Activated T-cell treated with anti-CD3 and anti-CD28 coated beads, Interleukin-2, amount 50 U/mL, for 72 hours (primary cell): ENCODE data around the gene TNRC6C. TPM values are rescaled to one million over a fixed set of nuclear protein-coding genes. Genes with fewer than 3 reads are reported as not detected.

Source experiments
- ATAC-seq, 2 donors: fragments of 150-1000 bp; cut with Tn5 transposase; replicated peaks in 1 of 2; 2 replicates each; pipeline ENCODE4 v1.10.0; 2021; ENCODE audit warnings: moderate library complexity in 2 of 2, mild to moderate bottlenecking in 1 of 2
- DNase-seq, 2 donors: peaks; one replicate each; pipeline ENCODE4 v3.0.0; 2021 to 2022; ENCODE audit warnings: mixed read lengths in 1 of 2
- H3K27ac Mint-ChIP-seq: one replicate; pipeline ENCODE4 v1.8.0; 2022; ENCODE audit warnings: mild to moderate bottlenecking, moderate library complexity, mixed read lengths
- H3K27me3 Mint-ChIP-seq: one replicate; pipeline ENCODE4 v1.8.0; 2022; ENCODE audit warnings: low read depth, mixed read lengths
- H3K36me3 Mint-ChIP-seq, 2 donors: one replicate each; pipeline ENCODE4 v1.8.0; 2022; ENCODE audit warnings: mixed read lengths in 2 of 2, mild to moderate bottlenecking in 1 of 2; ENCODE audit not compliant: insufficient read depth in 2 of 2
- H3K4me1 Mint-ChIP-seq: one replicate; pipeline ENCODE4 v1.8.0; 2022; ENCODE audit warnings: low read depth, mixed read lengths
- H3K4me3 Mint-ChIP-seq, 2 donors: one replicate each; pipeline ENCODE4 v1.8.0; 2022; ENCODE audit warnings: mild to moderate bottlenecking in 2 of 2, mixed read lengths in 2 of 2, moderate library complexity in 2 of 2
- H3K9me3 Mint-ChIP-seq, 2 donors: one replicate each; pipeline ENCODE4 v1.8.0; 2022; ENCODE audit warnings: mixed read lengths in 2 of 2
- total RNA-seq, 2 donors: library from RNA; stranded (reverse); gene quantifications; one replicate each; pipeline ENCODE4 v1.2.3, GENCODE V29; 2022

TNRC6C gene
- total RNA-seq, 2 donors from 2014 or later, result 26.5 to 30.5 TPM

GRCh38 chr17:78014646-78015045 is 56.1 kb downstream of the TNRC6C start:
- H3K4me1 Mint-ChIP-seq, result peaks cover 33% of the 10 kb centered on the region
- H3K27me3 Mint-ChIP-seq, result no peaks in the 10 kb centered on the region
- H3K27ac Mint-ChIP-seq, result no peak overlapping the region
- H3K9me3 Mint-ChIP-seq, result no peaks in the 10 kb centered on the region
- ATAC-seq, result no peak
- H3K4me3 Mint-ChIP-seq, result no peak overlapping the region
- no peaks in the 10 kb centered on the region for H3K36me3 Mint-ChIP-seq
- DNase-seq, result no peak

- ATAC-seq, result no peak
- H3K4me3 Mint-ChIP-seq, result no peak overlapping the region
- no peak overlapping the region for H3K27ac Mint-ChIP-seq
- no peak for DNase-seq
- no peaks in the 10 kb centered on the region for H3K27me3 Mint-ChIP-seq
- peaks cover 36% of the 10 kb centered on the region for H3K4me1 Mint-ChIP-seq
- H3K9me3 Mint-ChIP-seq, result no peaks in the 10 kb centered on the region
- H3K36me3 Mint-ChIP-seq, result peaks cover 0 to 3% of the 10 kb centered on the region in 2 donors
These were observed 58.3 kb downstream of the TNRC6C start for GRCh38 chr17:78016852-78017251.

DNA sequence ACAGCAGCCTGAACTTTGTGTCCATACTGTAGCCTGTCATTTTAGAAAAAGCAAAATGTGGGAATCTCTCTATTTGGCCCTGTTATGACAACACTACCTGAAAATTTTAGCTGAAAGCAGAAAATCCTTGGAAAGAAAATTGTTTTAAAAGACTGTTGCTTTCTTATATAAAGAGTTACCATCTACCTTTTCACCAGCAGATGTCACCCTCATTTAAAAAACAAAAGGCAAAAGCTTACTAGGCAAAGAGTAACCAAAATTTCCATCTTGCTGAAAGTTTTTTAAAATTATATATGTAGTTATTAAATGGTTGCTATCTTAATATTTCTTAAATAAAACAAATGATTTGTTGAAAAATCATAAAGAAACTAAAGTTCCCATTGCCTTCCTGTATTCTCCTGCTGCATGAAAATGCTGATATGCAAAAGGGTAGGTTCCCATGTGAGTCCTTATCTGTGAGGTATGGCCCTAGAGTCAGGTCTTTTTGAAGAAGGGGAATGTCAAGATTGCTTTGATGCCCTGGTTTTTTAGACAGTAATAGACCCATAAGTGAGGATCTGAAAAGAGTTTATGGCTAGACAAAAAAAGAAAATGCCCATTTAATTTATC is 61.0 kb downstream of the TNRC6C start:
- H3K4me1 Mint-ChIP-seq, result peaks cover 35% of the 10 kb centered on the region
- no peaks in the 10 kb centered on the region for H3K9me3 Mint-ChIP-seq
- DNase-seq, result no peak
- ATAC-seq, result no peak
- H3K27ac Mint-ChIP-seq, result no peak overlapping the region
- H3K4me3 Mint-ChIP-seq, result peak overlapping the region; percentile 65 to 88
- H3K36me3 Mint-ChIP-seq, result peaks cover 0 to 4% of the 10 kb centered on the region in 2 donors
- H3K27me3 Mint-ChIP-seq, result no peaks in the 10 kb centered on the region

GRCh38 chr17:78019976-78020716 is 61.6 kb downstream of the TNRC6C start:
- no peaks in the 10 kb centered on the region for H3K27me3 Mint-ChIP-seq
- peak overlapping the region; percentile 65 to 88 for H3K4me3 Mint-ChIP-seq
- DNase-seq (no peak), ATAC-seq (peak; percentile 72 to 76)
- H3K9me3 Mint-ChIP-seq, result no peaks in the 10 kb centered on the region
- peaks cover 39% of the 10 kb centered on the region for H3K4me1 Mint-ChIP-seq
- peak overlapping the region; percentile 94 for H3K27ac Mint-ChIP-seq
- H3K36me3 Mint-ChIP-seq, result peaks cover 0 to 4% of the 10 kb centered on the region in 2 donors

- H3K36me3 Mint-ChIP-seq, result peaks cover 0 to 4% of the 10 kb centered on the region in 2 donors
- no peak for DNase-seq
- H3K27me3 Mint-ChIP-seq, result no peaks in the 10 kb centered on the region
- peak; percentile 22 to 53 for ATAC-seq
- peak overlapping the region; percentile 12 to 88 for H3K4me3 Mint-ChIP-seq
- peaks cover 39% of the 10 kb centered on the region for H3K4me1 Mint-ChIP-seq
- no peaks in the 10 kb centered on the region for H3K9me3 Mint-ChIP-seq
- H3K27ac Mint-ChIP-seq, result peak overlapping the region; percentile 94
These were observed 62.2 kb downstream of the TNRC6C start for GRCh38 chr17:78020717-78021108.

DNA sequence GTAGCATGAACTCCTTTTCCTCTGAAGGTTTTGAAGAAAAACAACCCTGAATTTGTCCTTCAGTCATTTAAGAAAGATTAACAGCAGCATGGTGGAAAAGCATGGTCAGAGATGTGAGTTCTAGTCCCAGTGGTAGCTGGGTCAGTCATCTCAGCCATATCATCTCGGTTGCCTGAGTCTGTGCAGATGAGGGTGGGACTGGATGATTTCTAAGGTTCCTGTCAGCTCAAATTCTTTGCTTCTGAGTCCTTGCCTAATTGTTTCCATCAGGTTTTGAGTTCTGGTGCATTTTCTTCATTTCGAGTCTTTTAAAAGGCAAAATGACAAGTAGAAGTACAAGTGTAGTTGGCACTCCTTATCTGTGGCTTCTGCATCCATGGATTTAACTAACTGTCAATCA is 63.9 kb downstream of the TNRC6C start:
- H3K9me3 Mint-ChIP-seq, result no peaks in the 10 kb centered on the region
- DNase-seq (no peak), ATAC-seq (peak in 1 of 2 donors; percentile 49)
- H3K4me3 Mint-ChIP-seq, result no peak overlapping the region
- H3K36me3 Mint-ChIP-seq, result peaks cover 0 to 4% of the 10 kb centered on the region in 2 donors
- H3K27me3 Mint-ChIP-seq, result no peaks in the 10 kb centered on the region
- peaks cover 47% of the 10 kb centered on the region for H3K4me1 Mint-ChIP-seq
- H3K27ac Mint-ChIP-seq, result no peak overlapping the region

DNA sequence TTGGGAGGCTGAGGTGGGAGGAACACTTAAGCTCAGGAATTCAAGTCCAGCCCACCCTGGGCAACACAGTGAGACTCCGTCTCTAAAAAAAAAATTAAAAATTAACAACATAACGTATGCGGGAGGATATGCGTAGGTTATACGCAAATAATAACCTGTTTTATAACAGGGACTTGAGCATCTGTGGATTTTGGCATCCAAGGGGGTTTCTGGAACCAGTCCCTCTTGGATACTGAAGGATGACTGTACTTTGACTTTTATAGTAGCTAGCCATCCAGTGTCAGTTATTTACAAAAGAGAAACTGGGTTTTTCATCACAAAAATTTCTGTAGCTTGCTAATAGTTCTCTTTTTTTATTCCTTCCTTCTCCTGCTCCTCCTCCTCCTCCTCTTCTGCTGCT is 64.5 kb downstream of the TNRC6C start:
- Mint-ChIP-seq H3K27me3 (no peaks in the 10 kb centered on the region), H3K36me3 (peaks cover 0 to 4% of the 10 kb centered on the region in 2 donors), H3K27ac (no peak overlapping the region), H3K4me3 (no peak overlapping the region), H3K4me1 (peaks cover 53% of the 10 kb centered on the region), H3K9me3 (no peaks in the 10 kb centered on the region)
- ATAC-seq, result no peak
- no peak for DNase-seq

DNA sequence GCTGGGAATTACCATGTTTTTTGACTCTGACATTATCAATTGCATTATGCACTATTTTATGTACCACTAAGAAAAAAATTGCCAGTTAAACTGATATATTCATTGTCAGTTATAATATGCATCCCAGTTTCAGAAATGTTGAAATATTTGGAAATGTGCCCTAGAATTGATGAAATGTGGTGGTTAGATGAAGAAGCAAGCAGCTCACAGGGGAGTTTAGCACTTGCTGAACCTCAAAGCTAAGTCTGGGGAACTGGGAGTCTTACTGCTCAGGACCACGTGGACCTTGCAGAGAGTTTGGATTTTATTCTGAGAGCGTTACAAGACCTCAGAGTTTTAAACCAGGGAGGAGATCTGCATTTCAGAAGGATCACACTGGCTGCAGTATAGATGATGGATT is 67.9 kb downstream of the TNRC6C start:
- Mint-ChIP-seq H3K4me3 (no peak overlapping the region), H3K4me1 (peaks cover 30% of the 10 kb centered on the region), H3K9me3 (no peaks in the 10 kb centered on the region), H3K36me3 (peaks cover 0 to 2% of the 10 kb centered on the region in 2 donors), H3K27ac (no peak overlapping the region), H3K27me3 (no peaks in the 10 kb centered on the region)
- no peak for ATAC-seq
- no peak for DNase-seq

GRCh38 chr17:78027121-78027520 is 68.6 kb downstream of the TNRC6C start:
- Mint-ChIP-seq H3K4me1 (peaks cover 28% of the 10 kb centered on the region), H3K36me3 (peaks cover 0 to 2% of the 10 kb centered on the region in 2 donors), H3K27me3 (no peaks in the 10 kb centered on the region), H3K4me3 (no peak overlapping the region), H3K9me3 (no peaks in the 10 kb centered on the region), H3K27ac (no peak overlapping the region)
- DNase-seq, result no peak
- ATAC-seq, result no peak

GRCh38 chr17:78029697-78030096 is 71.2 kb downstream of the TNRC6C start:
- ATAC-seq (no peak), DNase-seq (no peak)
- no peak overlapping the region for H3K27ac Mint-ChIP-seq
- peaks cover 34% of the 10 kb centered on the region for H3K4me1 Mint-ChIP-seq
- H3K36me3 Mint-ChIP-seq, result peaks cover 4% of the 10 kb centered on the region in 2 donors
- no peaks in the 10 kb centered on the region for H3K27me3 Mint-ChIP-seq
- H3K4me3 Mint-ChIP-seq, result no peak overlapping the region
- no peaks in the 10 kb centered on the region for H3K9me3 Mint-ChIP-seq

GRCh38 chr17:78031435-78031834 is 72.9 kb downstream of the TNRC6C start:
- peaks cover 35% of the 10 kb centered on the region for H3K4me1 Mint-ChIP-seq
- H3K9me3 Mint-ChIP-seq, result no peaks in the 10 kb centered on the region
- H3K4me3 Mint-ChIP-seq, result no peak overlapping the region
- peaks cover 4 to 9% of the 10 kb centered on the region in 2 donors for H3K36me3 Mint-ChIP-seq
- H3K27me3 Mint-ChIP-seq, result no peaks in the 10 kb centered on the region
- H3K27ac Mint-ChIP-seq, result no peak overlapping the region
- DNase-seq, result no peak
- no peak for ATAC-seq

DNA sequence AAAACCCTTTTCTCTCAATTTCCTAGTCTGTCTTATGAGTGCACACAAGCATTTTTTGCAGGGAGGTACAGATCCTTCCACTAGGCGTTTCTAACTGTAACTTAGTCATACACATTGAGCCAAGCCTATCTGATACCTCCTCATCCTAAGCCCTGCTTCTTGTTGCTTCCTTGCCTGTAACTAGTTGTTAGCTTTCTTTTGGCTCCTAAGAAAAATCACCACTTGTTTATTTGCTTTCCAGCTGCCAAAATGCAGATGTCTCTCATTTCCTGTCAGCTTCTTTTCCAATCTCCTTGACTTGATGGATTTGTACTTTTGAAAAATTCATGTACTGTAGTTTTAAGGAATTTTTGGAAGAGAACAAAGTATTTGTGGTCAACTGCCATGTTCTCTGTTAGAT is 73.7 kb downstream of the TNRC6C start:
- Mint-ChIP-seq H3K27ac (peak overlapping the region; percentile 78), H3K36me3 (peaks cover 5 to 9% of the 10 kb centered on the region in 2 donors), H3K27me3 (no peaks in the 10 kb centered on the region), H3K4me1 (peaks cover 28% of the 10 kb centered on the region), H3K4me3 (no peak overlapping the region), H3K9me3 (no peaks in the 10 kb centered on the region)
- no peak for ATAC-seq
- DNase-seq, result no peak

GRCh38 chr17:78034429-78035091 is 76.1 kb downstream of the TNRC6C start:
- peak overlapping the region; percentile 57 for H3K27ac Mint-ChIP-seq

More at GRCh38 chr17:78034429-78035091, 76.1 kb downstream of the TNRC6C start:
- no peak overlapping the region for H3K4me3 Mint-ChIP-seq
- H3K36me3 Mint-ChIP-seq, result peaks cover 9 to 10% of the 10 kb centered on the region in 2 donors
- DNase-seq (no peak), ATAC-seq (no peak)
- H3K4me1 Mint-ChIP-seq, result peaks cover 17% of the 10 kb centered on the region
- H3K9me3 Mint-ChIP-seq, result no peaks in the 10 kb centered on the region
- H3K27me3 Mint-ChIP-seq, result no peaks in the 10 kb centered on the region
